SK-N-SH (cell line): ENCODE data around the gene NUP37. TPM values are rescaled to one million over a fixed set of nuclear protein-coding genes. Genes with fewer than 3 reads are reported as not detected.

ENCODE experiments used
- CTCF ChIA-PET: fragments of 300-600, 350-600 bp; formaldehyde crosslinking; extraction: SDS; loops from one replicate; lab custom pipeline; 2021; lab: Yijun Ruan, JAX
- POLR2A ChIA-PET: fragments of 350-600 bp; sonication (Branson Sonifier 250); formaldehyde crosslinking; extraction: SDS; loops from one replicate; lab custom pipeline; 2020; ENCODE audit warnings: antibody characterized with exemption, inconsistent platforms; lab: Yijun Ruan, JAX
- DNase-seq: peaks from one replicate; pipeline ENCODE4 v3.0.0; 2012
- H2AFZ ChIP-seq: fragments of 200-600 bp; sonication (generic); 2 replicates; pipeline ENCODE4 v1.8.1; 2016; ENCODE audit warnings: antibody characterized with exemption, mild to moderate bottlenecking, low read depth
- H3F3A ChIP-seq: fragments of 200-600 bp; sonication (generic); replicated peaks from 2 replicates; pipeline ENCODE3; 2016; ENCODE audit warnings: antibody characterized with exemption, mild to moderate bottlenecking; ENCODE audit not compliant: insufficient read depth
- H3K27ac ChIP-seq, 2 experiments: fragments of 200-500 bp in 1 of 2; fragments of 200-600 bp in 1 of 2; sonication (Bioruptor generic) in 1 of 2; sonication (generic), shearing (Covaris generic) in 1 of 2; 2 replicates each; pipeline versions ENCODE4 v1.5.1 to v1.6.1; 2014 to 2016; ENCODE audit warnings: low read depth in 2 of 2, inconsistent platforms in 1 of 2, low read length in 1 of 2, mild to moderate bottlenecking in 1 of 2, mixed read lengths in 1 of 2
- H3K27me3 ChIP-seq: fragments of 200-600 bp; sonication (generic), shearing (Covaris generic); 2 replicates; pipeline ENCODE4 v1.6.1; 2016; ENCODE audit warnings: mixed run types; ENCODE audit not compliant: insufficient read depth
- H3K36me3 ChIP-seq, 2 experiments: fragments of 200-500 bp in 1 of 2; fragments of 200-600 bp in 1 of 2; sonication (Bioruptor generic) in 1 of 2; sonication (generic) in 1 of 2; replicated peaks in 1 of 2; 2 replicates each; pipeline versions ENCODE3 to v1.5.1; 2014 to 2016; ENCODE audit warnings: low read length in 1 of 2, mild to moderate bottlenecking in 1 of 2; ENCODE audit not compliant: insufficient read depth in 2 of 2, control insufficient read depth in 1 of 2
- H3K4me1 ChIP-seq, 2 experiments: fragments of 200-500 bp in 1 of 2; fragments of 200-600 bp in 1 of 2; sonication (Bioruptor generic) in 1 of 2; sonication (generic), shearing (Covaris generic) in 1 of 2; 2 replicates each; pipeline versions ENCODE4 v1.5.1 to v1.6.1; 2014 to 2016; ENCODE audit warnings: low read depth in 1 of 2, low read length in 1 of 2, mixed run types in 1 of 2; ENCODE audit not compliant: insufficient read depth in 2 of 2, control insufficient read depth in 1 of 2
- H3K4me2 ChIP-seq: fragments of 200-600 bp; sonication (generic), shearing (Covaris generic); 2 replicates; pipeline ENCODE4 v1.6.1; 2017; ENCODE audit warnings: mixed run types
- H3K4me3 ChIP-seq, 2 experiments: fragments of 200-500 bp in 1 of 2; fragments of 200-600 bp in 1 of 2; sonication (Bioruptor generic) in 1 of 2; sonication (generic), shearing (Covaris generic) in 1 of 2; 2 replicates each; pipeline versions ENCODE4 v1.5.1 to v1.8.1; 2014 to 2016; ENCODE audit warnings: low read depth in 2 of 2, inconsistent platforms in 1 of 2, low read length in 1 of 2, mild to moderate bottlenecking in 1 of 2, mixed read lengths in 1 of 2, moderate library complexity in 1 of 2
- H3K79me2 ChIP-seq: fragments of 200-600 bp; sonication (generic); 2 replicates; pipeline ENCODE4 v1.8.1; 2017; ENCODE audit warnings: mild to moderate bottlenecking; ENCODE audit not compliant: insufficient read depth
- H3K9ac ChIP-seq: fragments of 200-600 bp; sonication (generic); 2 replicates; pipeline ENCODE4 v1.6.1; 2017; ENCODE audit warnings: mixed run types
- H3K9me2 ChIP-seq: fragments of 200-600 bp; sonication (generic); 2 replicates; pipeline ENCODE4 v1.6.1; 2017; ENCODE audit warnings: mixed run types
- H3K9me3 ChIP-seq: fragments of 200-600 bp; sonication (generic); 2 replicates; pipeline ENCODE4 v1.6.1; 2017; ENCODE audit warnings: mixed run types, mild to moderate bottlenecking, moderate library complexity
- H4K20me1 ChIP-seq: fragments of 200-600 bp; sonication (generic); 2 replicates; pipeline ENCODE4 v1.6.1; 2017; ENCODE audit warnings: mild to moderate bottlenecking, mixed run types; ENCODE audit not compliant: insufficient read depth
- ELF1 ChIP-seq: IDR thresholded peaks from 2 replicates; pipeline ENCODE4 v1.4.0; 2012
- EZH2phosphoT487 ChIP-seq: fragments of 200-600 bp; sonication (generic); IDR thresholded peaks from 2 replicates; pipeline ENCODE4 v1.6.1; 2017; ENCODE audit warnings: low read depth, mixed run types, mild to moderate bottlenecking, antibody characterized with exemption, moderate library complexity, borderline replicate concordance
- FOXJ3 ChIP-seq: sonication (generic); formaldehyde crosslinking; IDR thresholded peaks from 2 replicates; pipeline ENCODE4 v1.5.1; 2020; ENCODE audit warnings: mild to moderate bottlenecking, missing genetic modification reagents
- FOXM1 ChIP-seq: IDR thresholded peaks from 2 replicates; pipeline ENCODE4 v1.4.0; 2012; ENCODE audit warnings: low read depth, mild to moderate bottlenecking
- GABPA ChIP-seq: IDR thresholded peaks from 2 replicates; pipeline ENCODE4 v1.4.0; 2012; ENCODE audit warnings: low read depth, mild to moderate bottlenecking
- GATA2 ChIP-seq: sonication (generic); formaldehyde crosslinking; IDR thresholded peaks from 2 replicates; pipeline ENCODE4 v1.5.0; 2020; ENCODE audit warnings: mild to moderate bottlenecking, missing genetic modification reagents
- MAX ChIP-seq: IDR thresholded peaks from 2 replicates; pipeline ENCODE4 v1.4.0; 2012; ENCODE audit warnings: low read depth
- MEF2A ChIP-seq: IDR thresholded peaks from 2 replicates; pipeline ENCODE4 v1.4.0; 2012; ENCODE audit warnings: low read depth, borderline replicate concordance
- MXI1 ChIP-seq: IDR thresholded peaks from 2 replicates; pipeline ENCODE4 v1.6.1; 2012; ENCODE audit warnings: mild to moderate bottlenecking, low read depth, low read length, improper control_type of control experiment
- POLR2AphosphoS5 ChIP-seq: IDR thresholded peaks from 2 replicates; pipeline ENCODE4 v1.6.1; 2012; ENCODE audit warnings: low read depth, low read length
- RCOR1 ChIP-seq: fragments of 150-350 bp; IDR thresholded peaks from 2 replicates; pipeline ENCODE4 v1.6.1; 2017; ENCODE audit warnings: antibody characterized with exemption, low read length
- RFX5 ChIP-seq: IDR thresholded peaks from 2 replicates; pipeline ENCODE4 v1.6.1; 2012; ENCODE audit warnings: mild to moderate bottlenecking, improper control_type of control experiment, low read length
- RXRA ChIP-seq: IDR thresholded peaks from 2 replicates; pipeline ENCODE4 v1.4.0; 2012; ENCODE audit warnings: low read depth, mild to moderate bottlenecking, borderline replicate concordance
- SIN3A ChIP-seq: IDR thresholded peaks from 2 replicates; pipeline ENCODE4 v1.6.1; 2012; ENCODE audit warnings: low read depth, mild to moderate bottlenecking, low read length, moderate library complexity, borderline replicate concordance
- TCF12 ChIP-seq: IDR thresholded peaks from 2 replicates; pipeline ENCODE4 v1.4.0; 2012
- TEAD4 ChIP-seq: IDR thresholded peaks from 2 replicates; pipeline ENCODE4 v1.4.0; 2012; ENCODE audit warnings: mild to moderate bottlenecking, borderline replicate concordance; ENCODE audit not compliant: insufficient read depth
- USF2 ChIP-seq: fragments of 150-350 bp; IDR thresholded peaks from 2 replicates; pipeline ENCODE4 v1.6.1; 2017; ENCODE audit warnings: antibody characterized with exemption, low read length, low read depth, borderline replicate concordance
- WGBS: methylation state at CpG from one replicate; pipeline ENCODE4 v1.1.6; 2017; ENCODE audit warnings: low lambda C conversion rate; 5-methylcytosine and 5-hydroxymethylcytosine counted together
- polyA plus RNA-seq, 3 experiments: library from polyadenylated mRNA; depleted of rRNA; stranded (reverse); fragments of >200 nt; gene quantifications; 2 replicates each; pipeline ENCODE4 v1.2.3, GENCODE V29; 2012
- TF ChIP-seq, protein P1 (sequence below): IDR thresholded peaks from 2 replicates; pipeline ENCODE4; 2012
- TF ChIP-seq, protein P2 (sequence below): IDR thresholded peaks from 2 replicates; pipeline ENCODE4 v1.4.0; 2012; ENCODE audit warnings: low read depth, borderline replicate concordance

NUP37 gene
- polyA plus RNA-seq, 1 of the 3 experiments (the other 2 are of a cell fraction): 29.2 TPM

DNA sequence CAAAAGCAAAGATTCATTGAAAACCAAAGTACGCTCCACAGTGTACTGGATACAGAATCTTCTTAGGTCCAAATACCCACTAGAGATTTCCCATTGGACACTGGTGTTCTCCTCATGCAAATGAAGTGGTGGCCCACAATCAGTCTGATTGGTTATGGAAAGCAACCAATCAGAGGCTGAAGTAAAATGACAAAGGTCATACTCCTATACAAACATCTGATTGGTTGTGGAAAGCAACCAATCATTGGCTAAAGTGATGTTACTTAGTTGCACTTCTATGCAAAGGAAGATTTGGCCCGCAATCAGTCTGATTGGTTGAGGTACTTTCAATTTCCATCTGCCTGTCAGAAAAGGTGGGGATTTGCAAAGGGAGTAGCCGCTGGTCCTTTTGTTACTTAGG, 56.8 kb downstream of the NUP37 start (continued):
- TF ChIP-seq USF2: no peak
- no peak for TF ChIP-seq GATA2 (CRISPR knock-in tag)
- no peak for TF ChIP-seq GABPA
- TF ChIP-seq, all 33 proteins: peak for 0

- TF ChIP-seq RFX5: no peak
- no peak for TF ChIP-seq MAX
- no peak for TF ChIP-seq MEF2A
- TF ChIP-seq RXRA: no peak
- TF ChIP-seq RCOR1: no peak
- no peak for TF ChIP-seq POLR2AphosphoS5
- no peak for TF ChIP-seq ELF1
- no peak for TF ChIP-seq MXI1
- TF ChIP-seq TEAD4: no peak
- no peaks in the 10 kb centered on the region for H4K20me1 ChIP-seq
- DNase-seq: no peak
- no peaks in the 10 kb centered on the region for H3K79me2 ChIP-seq
- H3K27ac ChIP-seq: peak overlapping the region in 1 of 2 experiments; percentile 6; a peak in 1 of 4 replicates
- H3K4me3 ChIP-seq: peak overlapping the region; percentile 90 to 97
- H3F3A ChIP-seq: no peaks in the 10 kb centered on the region
- no peaks in the 10 kb centered on the region; a peak in 2 of 4 replicates for H3K4me1 ChIP-seq
- no peaks in the 10 kb centered on the region for H3K27me3 ChIP-seq
- WGBS: 76% methylated on average over 11 of the region's 11 CpGs
- peak overlapping the region; percentile 85 for H2AFZ ChIP-seq
- CTCF ChIA-PET: no interaction called here
- no peaks in the 10 kb centered on the region for H3K9me2 ChIP-seq
- no peaks in the 10 kb centered on the region for H3K9me3 ChIP-seq
- no peak overlapping the region for H3K9ac ChIP-seq
- peak overlapping the region; percentile 56 for H3K4me2 ChIP-seq
- POLR2A ChIA-PET: interaction anchor here (1.2 kb wide), 1 partner anchor 57 kb away, joined by 3 read pairs; the partner anchor contains the start of gene NUP37
- peaks cover 0 to 6% of the 10 kb centered on the region in 2 experiments for H3K36me3 ChIP-seq
Observed at GRCh38 chr12:102062419-102062806, 57.5 kb downstream of the NUP37 start.

- WGBS: 2% methylated on average over 41 of the region's 44 CpGs
- Histone ChIP-seq H2AFZ (peak within 1 kb of the TSS; percentile 96), H3K4me2 (peak within 1 kb of the TSS; percentile 92), H3K27ac (peak within 1 kb of the TSS; percentile 24 to 81; a peak in 3 of 4 replicates), H3K79me2 (no peaks in the 10 kb centered on the region), H3K36me3 (peaks cover 1 to 10% of the 10 kb centered on the region in 2 experiments), H3F3A (no peaks in the 10 kb centered on the region), H3K9me2 (no peaks in the 10 kb centered on the region), H3K27me3 (no peaks in the 10 kb centered on the region), H3K9me3 (no peaks in the 10 kb centered on the region), H3K9ac (peak within 1 kb of the TSS; percentile 84), H3K4me3 (peak within 1 kb of the TSS; percentile 90 to 97), H3K4me1 (no peaks in the 10 kb centered on the region; a peak in 2 of 4 replicates), H4K20me1 (no peaks in the 10 kb centered on the region)
- DNase-seq: peak; percentile 84
- ChIA-PET CTCF (no interaction called here), POLR2A (interaction anchor here (1.2 kb wide), 1 partner anchor 58 kb away, joined by 3 read pairs; the partner anchor contains the start of gene NUP37)
- TF ChIP-seq MAX (no peak), TCF12 (no peak), POLR2AphosphoS5 (peak; percentile 78), ELF1 (peak; percentile 87; the same call in 1 of the 2 replicates), MXI1 (peak; percentile 38; the same call in 1 of the 2 replicates), FOXM1 (no peak), USF2 (no peak), GATA2 (CRISPR knock-in tag) (no peak), SIN3A (0 out of 2 replicates have a peak, but pooled peaks have one; percentile 46), FOXJ3 (no peak), EZH2phosphoT487 (no peak)
- TF ChIP-seq, protein P1, sequence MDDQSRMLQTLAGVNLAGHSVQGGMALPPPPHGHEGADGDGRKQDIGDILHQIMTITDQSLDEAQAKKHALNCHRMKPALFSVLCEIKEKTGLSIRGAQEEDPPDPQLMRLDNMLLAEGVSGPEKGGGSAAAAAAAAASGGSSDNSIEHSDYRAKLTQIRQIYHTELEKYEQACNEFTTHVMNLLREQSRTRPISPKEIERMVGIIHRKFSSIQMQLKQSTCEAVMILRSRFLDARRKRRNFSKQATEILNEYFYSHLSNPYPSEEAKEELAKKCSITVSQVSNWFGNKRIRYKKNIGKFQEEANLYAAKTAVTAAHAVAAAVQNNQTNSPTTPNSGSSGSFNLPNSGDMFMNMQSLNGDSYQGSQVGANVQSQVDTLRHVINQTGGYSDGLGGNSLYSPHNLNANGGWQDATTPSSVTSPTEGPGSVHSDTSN: peak; percentile 83
- TF ChIP-seq, protein P2, sequence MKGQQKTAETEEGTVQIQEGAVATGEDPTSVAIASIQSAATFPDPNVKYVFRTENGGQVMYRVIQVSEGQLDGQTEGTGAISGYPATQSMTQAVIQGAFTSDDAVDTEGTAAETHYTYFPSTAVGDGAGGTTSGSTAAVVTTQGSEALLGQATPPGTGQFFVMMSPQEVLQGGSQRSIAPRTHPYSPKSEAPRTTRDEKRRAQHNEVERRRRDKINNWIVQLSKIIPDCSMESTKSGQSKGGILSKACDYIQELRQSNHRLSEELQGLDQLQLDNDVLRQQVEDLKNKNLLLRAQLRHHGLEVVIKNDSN: no peak
Observed at GRCh38 chr12:102061560-102062418, 58.1 kb downstream of the NUP37 start, which contains the start of gene WASHC3. WASHC3 (minus strand) TSS chr12:102061991; CDS start chr12:102061962, 29 bp downstream.
